HCT116 (cell line): ENCODE data around the gene SNAI1. TPM values are rescaled to one million over a fixed set of nuclear protein-coding genes. Genes with fewer than 3 reads are reported as not detected.

ENCODE experiments used
- ATAC-seq: fragments of 200-7000 bp; cut with Tn5 transposase; 2 replicates; pipeline ENCODE4 v1.9.1; 2020; ENCODE audit warnings: mild to moderate bottlenecking, moderate library complexity
- BruUV-seq: library from RNA; stranded (reverse); fragments of 400-500 nt; replicated peaks from 2 replicates; lab custom pipeline; 2021; lab: Mats Ljungman, UMichigan
- CTCF ChIA-PET: fragments of 300-600 bp; sonication (Branson Sonifier 250); formaldehyde crosslinking; loops from one replicate; lab custom pipeline; 2021; ENCODE audit warnings: antibody characterized with exemption; lab: Charles Lee
- POLR2A ChIA-PET: fragments of 300-600, 350-600 bp; sonication (Branson Sonifier 250); formaldehyde crosslinking; loops from one replicate; lab custom pipeline; 2021; ENCODE audit warnings: antibody characterized with exemption; lab: Charles Lee
- RAD21 ChIA-PET, 2 experiments: fragments of 300-600 bp; sonication (Branson Sonifier 250); formaldehyde crosslinking; loops; one replicate each; lab custom pipeline; 2023; ENCODE audit warnings: low total read pairs in 2 of 2; ENCODE audit not compliant: uncharacterized antibody in 2 of 2, unreplicated experiment in 2 of 2, low non-redundant PET in 1 of 2; lab: Charles Lee
- DNase-seq: peaks from one replicate; pipeline ENCODE4 v3.0.0-alpha.2; 2010; ENCODE audit warnings: low read depth, low spot score
- H2AFZ ChIP-seq: fragments of 200-600 bp; shearing (Covaris generic), sonication (generic); 2 replicates; pipeline ENCODE4 v1.6.1; 2017; ENCODE audit warnings: low read depth, mixed run types, mixed read lengths, antibody characterized with exemption, low read length; ENCODE audit not compliant: poor library complexity, severe bottlenecking
- H3K27ac ChIP-seq: 2 replicates; pipeline ENCODE4 v1.5.1; 2012; ENCODE audit warnings: low read depth, low read length
- H3K27me3 ChIP-seq: fragments of 200-600 bp; sonication (generic); 2 replicates; pipeline ENCODE4 v1.6.1; 2016; ENCODE audit warnings: mixed run types, low read length, mixed read lengths; ENCODE audit not compliant: insufficient read depth
- H3K36me3 ChIP-seq, 2 experiments: fragments of 200-500 bp in 1 of 2; fragments of 200-600 bp in 1 of 2; sonication (Bioruptor generic) in 1 of 2; sonication (generic) in 1 of 2; 2 replicates each; pipeline versions ENCODE4 v1.5.1 to v1.6.1; 2014 to 2016; ENCODE audit warnings: low read length in 2 of 2, inconsistent platforms in 1 of 2, mixed read lengths in 1 of 2, mixed run types in 1 of 2; ENCODE audit not compliant: insufficient read depth in 2 of 2, control insufficient read depth in 1 of 2
- H3K4me1 ChIP-seq, 2 experiments: fragments of 200-600 bp in 1 of 2; sonication (generic) in 1 of 2; 2 replicates each; pipeline versions ENCODE4 v1.5.1 to v1.6.1; 2012 to 2017; ENCODE audit warnings: low read length in 2 of 2, inconsistent platforms in 1 of 2, mild to moderate bottlenecking in 1 of 2, mixed read lengths in 1 of 2, mixed run types in 1 of 2, moderate library complexity in 1 of 2; ENCODE audit not compliant: insufficient read depth in 2 of 2, control insufficient read depth in 1 of 2
- H3K4me2 ChIP-seq: fragments of 200-600 bp; sonication (generic); 2 replicates; pipeline ENCODE4 v1.6.1; 2017; ENCODE audit warnings: mixed run types, low read length, mixed read lengths
- H3K4me3 ChIP-seq, 2 experiments: fragments of 200-600 bp in 1 of 2; sonication (generic) in 1 of 2; replicated peaks in 1 of 2; 2 replicates each; pipeline ENCODE4 v1.5.1; 2011 to 2016; ENCODE audit warnings: low read length in 2 of 2, control low read depth in 1 of 2, low read depth in 1 of 2, mild to moderate bottlenecking in 1 of 2, mixed read lengths in 1 of 2, mixed run types in 1 of 2
- H3K79me2 ChIP-seq: fragments of 200-600 bp; sonication (generic); 2 replicates; pipeline ENCODE4 v1.6.1; 2017; ENCODE audit warnings: mild to moderate bottlenecking, mixed run types, low read length, moderate library complexity, mixed read lengths; ENCODE audit not compliant: insufficient read depth
- H3K9ac ChIP-seq: fragments of 200-600 bp; sonication (generic); 2 replicates; pipeline ENCODE4 v1.6.1; 2016; ENCODE audit warnings: low read length, mixed read lengths
- H3K9me2 ChIP-seq: fragments of 200-600 bp; sonication (generic), shearing (Covaris generic); 2 replicates; pipeline ENCODE4 v1.6.1; 2017; ENCODE audit warnings: mixed run types, mild to moderate bottlenecking, moderate library complexity; ENCODE audit not compliant: insufficient read depth
- H3K9me3 ChIP-seq, 2 experiments: fragments of 200-500 bp in 1 of 2; fragments of 200-600 bp in 1 of 2; sonication (Bioruptor generic) in 1 of 2; sonication (generic) in 1 of 2; 2 replicates each; pipeline ENCODE4 v1.6.1; 2014 to 2017; ENCODE audit warnings: low read length in 2 of 2, mixed read lengths in 2 of 2, inconsistent platforms in 1 of 2, low read depth in 1 of 2, mild to moderate bottlenecking in 1 of 2, mixed run types in 1 of 2, moderate library complexity in 1 of 2; ENCODE audit not compliant: control insufficient read depth in 1 of 2, insufficient read depth in 1 of 2
- H4K20me1 ChIP-seq: fragments of 200-600 bp; sonication (generic), shearing (Covaris generic); 2 replicates; pipeline ENCODE4 v1.6.1; 2017; ENCODE audit warnings: mixed run types, mild to moderate bottlenecking, moderate library complexity; ENCODE audit not compliant: insufficient read depth
- ATF3 ChIP-seq: IDR thresholded peaks from 2 replicates; pipeline ENCODE4 v1.6.1; 2012
- CBX3 ChIP-seq: IDR thresholded peaks from 2 replicates; pipeline ENCODE4 v1.6.1; 2012; ENCODE audit warnings: low read depth
- CEBPB ChIP-seq: IDR thresholded peaks from 2 replicates; pipeline ENCODE4 v1.6.1; 2012; ENCODE audit warnings: low read depth
- CTCF ChIP-seq, 3 experiments: fragments of 200-600 bp in 1 of 3; sonication (generic) in 1 of 3; IDR thresholded peaks in 2 of 3; conservative IDR thresholded peaks in 1 of 3; 2 replicates each; pipeline ENCODE4 v1.5.1; 2012 to 2017; ENCODE audit warnings: low read depth in 2 of 3, low read length in 2 of 3, antibody characterized with exemption in 1 of 3, borderline replicate concordance in 1 of 3, control low read depth in 1 of 3, mild to moderate bottlenecking in 1 of 3, mixed read lengths in 1 of 3, mixed run types in 1 of 3, moderate library complexity in 1 of 3; ENCODE audit not compliant: insufficient read depth in 1 of 3
- EGR1 ChIP-seq: IDR thresholded peaks from 2 replicates; pipeline ENCODE4 v1.6.1; 2012; ENCODE audit warnings: low read depth
- EZH2 ChIP-seq: fragments of 200-600 bp; sonication (generic); IDR thresholded peaks from 2 replicates; pipeline ENCODE4 v1.6.1; 2017; ENCODE audit warnings: antibody characterized with exemption, mixed run types
- EZH2phosphoT487 ChIP-seq: fragments of 200-600 bp; IDR thresholded peaks from 2 replicates; pipeline ENCODE4 v1.6.1; 2018; ENCODE audit warnings: antibody characterized with exemption, borderline replicate concordance
- FOSL1 ChIP-seq: IDR thresholded peaks from 2 replicates; pipeline ENCODE4 v1.6.1; 2012; ENCODE audit warnings: low read depth
- JUND ChIP-seq: IDR thresholded peaks from 2 replicates; pipeline ENCODE4 v1.6.1; 2012
- MAX ChIP-seq: IDR thresholded peaks from 2 replicates; pipeline ENCODE4 v1.6.1; 2012
- POLR2AphosphoS5 ChIP-seq: IDR thresholded peaks from 2 replicates; pipeline ENCODE4 v1.6.1; 2011; ENCODE audit warnings: mild to moderate bottlenecking, low read depth, low read length, moderate library complexity
- REST ChIP-seq: IDR thresholded peaks from 2 replicates; pipeline ENCODE4 v1.6.1; 2012; ENCODE audit warnings: low read depth
- SIN3A ChIP-seq: IDR thresholded peaks from 2 replicates; pipeline ENCODE4 v1.6.1; 2012; ENCODE audit warnings: low read depth
- SP1 ChIP-seq: IDR thresholded peaks from 2 replicates; pipeline ENCODE4 v1.6.1; 2012; ENCODE audit warnings: low read depth
- SRF ChIP-seq: IDR thresholded peaks from 2 replicates; pipeline ENCODE4 v1.6.1; 2012; ENCODE audit warnings: low read depth
- TCF7L2 ChIP-seq: IDR thresholded peaks from 2 replicates; pipeline ENCODE4 v1.7.0; 2011; ENCODE audit warnings: borderline replicate concordance, inconsistent platforms; ENCODE audit not compliant: insufficient read depth, insufficient read length; ENCODE audit errors: extremely low read depth
- intact Hi-C: fragments of 100-400 bp; cut with micrococcal nuclease; formaldehyde crosslinking; loops from 2 replicates; pipeline ENCODE4 v1.10.0; 2022
- total RNA-seq: library from RNA; stranded (reverse); gene quantifications from one replicate; pipeline ENCODE4 v1.2.1, GENCODE V29; 2021; ENCODE audit not compliant: unreplicated experiment

The SNAI1 gene
- total RNA-seq, 1 experiment from 2014 or later = 13.4 TPM

GRCh38 chr20:49989234-49990065 is 6.7 kb downstream of the SNAI1 start:
- H4K20me1 ChIP-seq = no peaks in the 10 kb centered on the region
- no peak overlapping the region for H3K4me2 ChIP-seq
- no peak overlapping the region for H3K27ac ChIP-seq
- H3K9ac ChIP-seq = no peak overlapping the region
- no peak overlapping the region for H2AFZ ChIP-seq
- ChIA-PET RAD21 (no interaction called here), CTCF (interaction anchor here (2.3 kb wide), 1 partner anchor 10 kb away, joined by 9 read pairs; no protein-coding TSS in a partner anchor), POLR2A (no interaction called here)
- no peaks in the 10 kb centered on the region for H3K9me3 ChIP-seq
- H3K79me2 ChIP-seq = peaks cover 32% of the 10 kb centered on the region
- no peaks in the 10 kb centered on the region for H3K9me2 ChIP-seq
- BruUV-seq = no TSS peak
- no peak for ATAC-seq
- TF ChIP-seq EZH2 (no peak), SIN3A (no peak), FOSL1 (no peak), MAX (no peak), EGR1 (no peak), JUND (no peak), ATF3 (no peak), REST (no peak), SRF (no peak), CEBPB (no peak), CTCF (IDR thresholded peaks at IDR 0.05 in 2 of 3, conservative IDR thresholded peaks at IDR 0.05 in 1 of 3; ENCODE audit: borderline replicate concordance in 1 of 3, insufficient read depth in 1 of 3, low read depth in 2 of 3, low read length in 2 of 3) (no peak), POLR2AphosphoS5 (no peak), CBX3 (no peak), TCF7L2 (no peak), EZH2phosphoT487 (no peak), SP1 (no peak)
- H3K4me1 ChIP-seq = peaks cover 0 to 41% of the 10 kb centered on the region in 2 experiments; a peak in 3 of 4 replicates
- DNase-seq = no peak
- intact Hi-C loops = no loop called here
- peaks cover 26 to 40% of the 10 kb centered on the region in 2 experiments for H3K36me3 ChIP-seq
- H3K27me3 ChIP-seq = no peaks in the 10 kb centered on the region
- no peak overlapping the region for H3K4me3 ChIP-seq
